Measurements from ENCODE around the gene RPL3. TPM values are rescaled to one million over a fixed set of nuclear protein-coding genes. Genes with fewer than 3 reads are reported as not detected.

Gene RPL3
- total and polyA plus RNA-seq, 4 donors = 580 to 1,767 (median 1,184) TPM

- Histone ChIP-seq H3K4me3 (ENCODE audit: low read depth in 1 of 3, low read length in 3 of 3) (no peak overlapping the region), H3K9me3 (ENCODE audit: control insufficient read depth in 4 of 4, low read length in 3 of 4) (peaks cover 0 to 6% (median 2%) of the 10 kb centered on the region in 4 donors), H3K4me1 (ENCODE audit: control insufficient read depth in 4 of 4, insufficient read depth in 4 of 4, low read length in 3 of 4) (peaks cover 14 to 38% (median 28%) of the 10 kb centered on the region in 4 donors), H3K36me3 (ENCODE audit: control insufficient read depth in 4 of 4, insufficient read depth in 3 of 4, low read depth in 1 of 4, low read length in 3 of 4) (no peaks in the 10 kb centered on the region), H3K27ac (ENCODE audit: low read depth in 1 of 2, low read length in 2 of 2) (peak overlapping the region; percentile 11 to 21), H3K27me3 (ENCODE audit: control insufficient read depth in 4 of 4, insufficient read depth in 4 of 4, low read length in 3 of 4) (no peaks in the 10 kb centered on the region), H3K9ac (ENCODE audit: low read depth in 1 of 2, low read length in 2 of 2) (no peak overlapping the region)
- DNase-seq (ENCODE audit: low spot score) = no peak
- WGBS = 76% methylated on average over 8 of the region's 8 CpGs
- TF ChIP-seq REST (IDR thresholded peaks at IDR 0.05) (no peak), MAX (IDR thresholded peaks at IDR 0.05) (no peak), YY1 (IDR thresholded peaks at IDR 0.05) (no peak), EGR1 (IDR thresholded peaks at IDR 0.05; ENCODE audit: low read depth in 2 of 2) (no peak), ZBTB33 (IDR thresholded peaks at IDR 0.05) (no peak), RXRA (IDR thresholded peaks at IDR 0.05) (peak in 1 of 2 donors; percentile 16)
Observed at GRCh38 chr22:39287076-39287725, 32.2 kb downstream of the RPL3 start.

- peaks cover 7 to 18% (median 13%) of the 10 kb centered on the region in 4 donors for H3K4me1 ChIP-seq (ENCODE audit: control insufficient read depth in 4 of 4, insufficient read depth in 4 of 4, low read length in 3 of 4)
- H3K27ac ChIP-seq (ENCODE audit: low read depth in 1 of 2, low read length in 2 of 2) = no peak overlapping the region
- DNase-seq (ENCODE audit: low spot score) = no peak
- H3K4me3 ChIP-seq (ENCODE audit: low read depth in 1 of 3, low read length in 3 of 3) = no peak overlapping the region
- H3K27me3 ChIP-seq (ENCODE audit: control insufficient read depth in 4 of 4, insufficient read depth in 4 of 4, low read length in 3 of 4) = no peaks in the 10 kb centered on the region
- H3K9me3 ChIP-seq (ENCODE audit: control insufficient read depth in 4 of 4, low read length in 3 of 4) = peaks cover 0 to 6% (median 2%) of the 10 kb centered on the region in 4 donors
- H3K36me3 ChIP-seq (ENCODE audit: control insufficient read depth in 4 of 4, insufficient read depth in 3 of 4, low read depth in 1 of 4, low read length in 3 of 4) = no peaks in the 10 kb centered on the region
- H3K9ac ChIP-seq (ENCODE audit: low read depth in 1 of 2, low read length in 2 of 2) = no peak overlapping the region
- 89% methylated on average over 3 of the region's 3 CpGs for WGBS
- TF ChIP-seq GABPA (IDR thresholded peaks at IDR 0.05 in 1 of 2, conservative IDR thresholded peaks at IDR 0.05 in 1 of 2) = no peak
- no peak for TF ChIP-seq SP1 (IDR thresholded peaks at IDR 0.05)
- TF ChIP-seq HNF4A (conservative IDR thresholded peaks at IDR 0.05) = no peak
- no peak for TF ChIP-seq EGR1 (IDR thresholded peaks at IDR 0.05; ENCODE audit: low read depth in 2 of 2)
- no peak for TF ChIP-seq NR2F2 (IDR thresholded peaks at IDR 0.05)
- TF ChIP-seq CTCF (IDR thresholded peaks at IDR 0.05; ENCODE audit: low read depth, low read length, missing input control) = no peak
- TF ChIP-seq ZBTB33 (IDR thresholded peaks at IDR 0.05) = no peak
- no peak for TF ChIP-seq RAD21 (IDR thresholded peaks at IDR 0.05)
- TF ChIP-seq FOXA2 (IDR thresholded peaks at IDR 0.05) = no peak
- no peak for TF ChIP-seq ATF3 (IDR thresholded peaks at IDR 0.05)
- TF ChIP-seq REST (IDR thresholded peaks at IDR 0.05) = no peak
- no peak for TF ChIP-seq TAF1 (conservative IDR thresholded peaks at IDR 0.05)
- TF ChIP-seq MAX (IDR thresholded peaks at IDR 0.05) = no peak
Observed at GRCh38 chr22:39284983-39285382, 34.4 kb downstream of the RPL3 start.
